Measurements from ENCODE around the gene SH3PXD2A.

DNA sequence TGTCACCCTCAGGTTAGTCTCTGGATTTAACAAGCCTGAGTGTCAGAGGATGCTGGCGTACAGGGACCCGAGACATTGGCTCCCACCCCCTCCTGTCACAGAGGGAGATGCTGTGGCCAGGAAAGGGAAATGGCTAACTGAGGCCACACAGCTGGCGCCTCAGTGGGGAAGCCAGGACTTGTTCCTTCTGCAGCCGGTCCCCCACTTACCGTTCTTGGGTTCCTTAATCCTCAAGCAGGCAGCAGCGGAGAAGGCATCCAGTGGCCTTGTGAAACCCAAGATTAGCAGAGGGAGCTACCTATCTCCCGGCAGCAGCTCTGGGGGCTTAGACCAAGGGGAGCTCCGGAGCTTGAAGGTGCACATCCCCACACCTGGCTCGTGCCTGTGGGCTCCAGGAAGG is 296.5 kb downstream of the SH3PXD2A start:
- TF ChIP-seq, protein P1, sequence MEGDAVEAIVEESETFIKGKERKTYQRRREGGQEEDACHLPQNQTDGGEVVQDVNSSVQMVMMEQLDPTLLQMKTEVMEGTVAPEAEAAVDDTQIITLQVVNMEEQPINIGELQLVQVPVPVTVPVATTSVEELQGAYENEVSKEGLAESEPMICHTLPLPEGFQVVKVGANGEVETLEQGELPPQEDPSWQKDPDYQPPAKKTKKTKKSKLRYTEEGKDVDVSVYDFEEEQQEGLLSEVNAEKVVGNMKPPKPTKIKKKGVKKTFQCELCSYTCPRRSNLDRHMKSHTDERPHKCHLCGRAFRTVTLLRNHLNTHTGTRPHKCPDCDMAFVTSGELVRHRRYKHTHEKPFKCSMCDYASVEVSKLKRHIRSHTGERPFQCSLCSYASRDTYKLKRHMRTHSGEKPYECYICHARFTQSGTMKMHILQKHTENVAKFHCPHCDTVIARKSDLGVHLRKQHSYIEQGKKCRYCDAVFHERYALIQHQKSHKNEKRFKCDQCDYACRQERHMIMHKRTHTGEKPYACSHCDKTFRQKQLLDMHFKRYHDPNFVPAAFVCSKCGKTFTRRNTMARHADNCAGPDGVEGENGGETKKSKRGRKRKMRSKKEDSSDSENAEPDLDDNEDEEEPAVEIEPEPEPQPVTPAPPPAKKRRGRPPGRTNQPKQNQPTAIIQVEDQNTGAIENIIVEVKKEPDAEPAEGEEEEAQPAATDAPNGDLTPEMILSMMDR (IDR thresholded peaks at IDR 0.05), result no peak
- TF ChIP-seq POLR2A (IDR thresholded peaks at IDR 0.05), result no peak
